NCI-H2081 (cell line): ENCODE data around the gene INPP5A.
"Not testable (repeated sequence)": the region's sequence is repeated elsewhere in the genome, so short reads cannot be mapped to it uniquely, and the experiment has no call there.

Experiments
- DNase-seq, 2 experiments: peaks; one replicate each; lab custom pipeline; 2025; lab: John Stamatoyannopoulos, UW

Gene INPP5A

DNA sequence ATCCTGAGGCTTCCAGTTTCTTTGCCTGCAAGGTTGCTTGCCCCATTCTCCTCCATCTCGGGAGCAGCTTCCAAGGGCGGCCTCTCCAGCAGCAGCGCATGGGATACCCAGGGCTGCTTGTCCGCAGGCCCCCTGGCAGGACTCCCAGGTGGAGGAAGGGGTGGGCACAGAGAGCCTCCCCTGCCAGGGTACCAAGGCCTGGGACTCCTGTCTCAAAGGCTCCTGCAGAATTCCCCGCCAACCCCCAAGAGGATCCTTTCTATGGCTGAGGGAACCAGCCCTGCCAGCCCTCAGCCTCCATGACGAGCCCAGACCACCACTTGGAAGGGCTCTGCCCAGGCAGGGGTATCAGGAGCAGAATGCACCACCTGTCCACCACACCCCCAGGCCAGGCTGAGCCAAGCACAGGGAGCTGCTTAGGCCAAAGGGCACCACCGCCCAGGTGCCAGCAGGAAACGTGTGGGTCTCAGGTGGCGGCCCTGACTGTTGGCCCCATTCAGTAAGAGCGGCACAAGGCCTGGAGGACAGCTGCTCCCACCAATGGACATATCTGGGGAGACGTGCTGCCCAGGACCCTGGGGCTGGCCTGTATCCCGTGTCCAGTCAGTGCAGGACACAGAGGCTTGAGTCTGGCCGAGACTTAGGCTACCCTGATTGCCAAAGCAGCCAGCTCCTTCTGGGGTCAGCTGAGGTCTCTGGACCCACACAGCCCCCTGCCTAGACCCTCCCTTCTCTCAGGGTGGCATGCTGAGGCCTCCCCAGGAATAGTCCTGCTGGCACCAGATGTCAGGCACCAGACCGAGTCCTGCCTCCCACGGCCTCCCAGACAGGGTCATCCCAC lies 33.8 kb upstream of the INPP5A start:
- DNase-seq = no peak

DNA sequence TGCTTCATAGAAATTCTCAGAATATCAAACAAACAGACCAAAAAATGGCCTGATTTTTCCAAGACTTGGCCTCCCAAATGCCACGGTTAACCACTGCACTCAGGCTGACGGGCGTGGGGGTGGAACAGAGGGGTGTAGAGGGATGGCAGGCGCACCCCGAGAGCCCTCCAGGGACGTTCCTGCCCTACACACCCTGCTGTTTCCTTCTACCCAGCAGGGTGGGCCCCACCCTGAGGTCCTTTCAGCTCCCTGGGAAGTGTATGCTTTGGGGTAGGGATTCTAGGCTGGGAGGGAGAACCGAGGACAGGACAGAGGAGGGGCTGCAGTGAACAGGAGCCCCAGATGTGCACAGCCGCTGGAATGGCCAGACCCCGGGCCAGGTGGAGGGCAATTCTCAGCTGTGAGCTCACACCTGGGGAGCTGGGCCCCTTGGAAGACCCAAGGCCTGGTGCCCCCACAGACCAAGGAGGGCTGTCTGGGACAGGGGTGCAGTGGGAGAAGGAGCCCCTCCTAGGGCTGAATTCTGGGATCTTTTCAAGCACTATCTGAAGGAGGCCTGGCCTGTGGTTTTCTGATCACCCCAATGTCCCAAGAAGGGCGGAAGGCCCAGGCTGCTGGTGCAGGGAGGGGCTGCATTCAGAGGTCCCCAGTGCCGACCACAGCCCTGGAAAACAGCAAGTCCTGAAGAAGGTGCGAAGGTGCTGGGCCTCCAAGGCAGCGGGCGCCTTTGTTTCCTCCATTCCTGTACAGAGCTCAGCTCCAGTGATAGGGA lies 32.9 kb upstream of the INPP5A start:
- DNase-seq = no peak

DNA sequence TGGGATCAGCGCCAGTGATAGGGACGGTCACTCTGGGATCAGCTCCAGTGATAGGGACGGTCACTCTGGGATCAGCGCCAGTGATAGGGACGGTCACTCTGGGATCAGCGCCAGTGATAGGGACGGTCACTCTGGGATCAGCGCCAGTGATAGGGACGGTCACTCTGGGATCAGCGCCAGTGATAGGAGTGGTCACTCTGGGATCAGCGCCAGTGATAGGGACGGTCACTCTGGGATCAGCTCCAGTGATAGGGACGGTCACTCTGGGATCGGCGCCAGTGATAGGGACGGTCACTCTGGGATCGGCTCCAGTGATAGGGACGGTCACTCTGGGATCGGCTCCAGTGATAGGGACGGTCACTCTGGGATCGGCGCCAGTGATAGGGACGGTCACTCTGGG lies 32.0 kb upstream of the INPP5A start:
- not testable (repeated sequence) for DNase-seq

DNA sequence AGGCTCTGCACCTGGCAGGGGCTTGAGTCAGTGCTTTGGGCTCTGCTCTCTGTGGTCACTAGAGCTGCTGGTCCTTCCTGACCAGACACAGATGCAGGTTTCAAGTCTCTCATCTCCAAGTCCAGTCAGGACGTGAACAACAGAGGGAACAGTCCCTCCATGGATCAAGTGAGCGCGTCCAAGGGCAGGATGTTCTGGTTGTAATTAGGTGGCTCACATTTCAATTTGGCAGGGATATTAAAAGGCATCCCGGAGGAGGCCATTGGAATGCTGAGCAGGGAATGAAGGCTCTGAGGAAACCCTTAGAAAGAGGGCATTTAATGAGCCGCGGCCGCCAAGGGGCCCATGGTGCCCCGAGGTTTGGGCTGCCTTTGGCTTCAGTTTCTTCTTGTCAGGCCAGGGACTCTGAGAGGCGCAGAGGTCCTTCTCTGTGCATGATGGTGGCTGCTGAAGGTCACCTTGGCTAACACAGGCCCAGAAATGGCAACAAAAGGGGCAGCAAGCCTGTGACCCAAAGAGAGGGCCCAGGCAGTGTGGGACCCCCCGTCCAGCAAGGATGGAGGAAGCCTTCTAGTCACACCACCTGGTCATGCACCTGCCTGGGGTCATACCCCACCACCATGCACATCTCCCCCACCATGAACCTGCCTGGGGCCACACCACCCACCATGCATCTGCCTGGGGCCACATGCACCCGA lies 30.7 kb upstream of the INPP5A start:
- DNase-seq = no peak

DNA sequence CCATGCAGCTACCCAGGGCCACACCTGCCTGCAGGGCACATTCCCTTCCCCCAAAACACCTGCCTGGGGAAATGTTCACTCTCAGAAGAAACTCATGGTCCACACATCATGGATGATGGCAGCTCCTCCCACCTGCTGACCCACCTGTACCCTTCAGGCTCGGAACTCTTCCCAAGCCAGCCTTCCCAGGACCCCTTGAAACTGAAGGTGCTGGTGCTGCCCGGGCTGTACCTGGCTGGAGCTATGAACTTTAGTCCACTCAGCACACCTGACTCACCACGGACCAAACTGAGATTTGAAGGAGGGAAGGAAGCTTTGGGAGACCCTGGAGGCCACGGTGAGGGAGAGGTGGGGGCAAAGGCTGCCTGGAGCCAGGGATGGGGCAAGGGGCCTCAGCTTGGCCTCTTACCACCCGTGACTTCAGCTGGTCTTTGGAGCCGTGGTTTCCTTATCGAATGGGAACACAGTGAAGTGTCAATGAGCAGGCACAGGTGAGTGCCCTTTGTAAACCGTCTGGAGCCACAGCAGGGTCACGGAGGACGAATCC lies 30.1 kb upstream of the INPP5A start:
- DNase-seq = no peak

DNA sequence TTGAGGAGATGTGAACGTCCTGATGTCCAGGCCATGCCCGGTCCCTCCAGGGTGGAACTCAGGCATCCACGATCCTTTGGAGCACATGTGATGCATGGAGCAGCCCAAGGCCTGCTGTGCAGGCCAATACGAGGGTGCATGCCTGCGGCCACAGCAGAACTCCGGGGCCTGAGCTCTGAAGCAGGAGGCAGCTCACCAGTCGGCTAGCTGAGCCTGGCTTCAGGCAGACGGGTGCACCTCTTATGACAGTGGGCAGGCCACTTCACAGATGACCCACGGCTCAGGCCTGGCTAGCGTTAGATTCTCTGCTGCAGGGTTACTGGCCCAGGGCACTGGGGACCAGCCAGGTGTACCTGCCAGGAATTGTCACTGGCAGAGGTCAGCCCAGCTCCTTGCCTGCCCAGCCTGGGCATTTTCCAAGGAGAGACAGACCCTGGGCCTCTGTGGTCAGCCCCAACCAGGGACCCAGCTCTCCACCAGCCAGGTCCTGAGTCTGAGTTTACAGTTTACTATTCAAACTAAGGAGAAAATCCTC lies 29.6 kb upstream of the INPP5A start:
- no peak for DNase-seq

DNA sequence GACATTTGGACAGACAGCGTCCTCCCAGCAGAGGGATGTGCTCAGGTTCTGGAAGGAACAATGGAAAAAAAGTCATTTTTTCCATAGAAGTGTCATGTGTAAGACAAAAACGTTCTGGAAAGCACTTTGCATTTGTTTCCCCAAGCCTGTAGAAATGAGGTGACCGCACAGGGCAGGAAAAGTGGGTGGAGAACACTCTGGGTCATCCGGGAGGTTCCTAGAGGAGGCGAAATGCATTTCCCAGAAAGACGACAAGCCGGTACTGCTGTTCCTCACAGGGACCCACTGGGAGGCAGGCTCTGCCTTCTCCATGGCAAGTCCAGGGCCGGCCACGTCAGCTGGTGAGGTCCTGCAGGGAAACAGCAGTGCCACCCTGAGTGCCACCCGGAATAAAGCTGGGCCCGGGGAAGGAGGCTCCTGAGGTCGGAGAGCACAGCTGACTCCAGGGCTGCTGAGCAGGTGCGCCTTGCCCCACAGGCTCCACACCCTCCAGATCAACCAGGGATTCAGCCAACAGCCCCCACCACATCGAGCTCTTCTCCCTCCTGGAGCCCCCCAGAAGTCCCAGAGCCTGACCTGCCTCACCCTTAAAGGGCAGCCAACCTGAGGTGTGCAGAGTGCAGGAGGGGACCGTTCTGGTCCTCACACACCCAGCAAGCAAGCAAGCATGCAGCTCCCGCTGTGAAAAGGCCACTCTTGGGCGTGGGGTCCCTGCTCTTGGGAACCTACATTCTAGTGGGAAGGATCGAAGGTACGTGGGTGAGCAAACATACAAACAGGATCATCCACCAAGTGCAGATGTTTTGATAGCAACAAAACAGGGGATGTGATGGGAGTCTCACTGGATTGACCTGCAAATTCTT lies 28.8 kb upstream of the INPP5A start:
- no peak for DNase-seq

DNA sequence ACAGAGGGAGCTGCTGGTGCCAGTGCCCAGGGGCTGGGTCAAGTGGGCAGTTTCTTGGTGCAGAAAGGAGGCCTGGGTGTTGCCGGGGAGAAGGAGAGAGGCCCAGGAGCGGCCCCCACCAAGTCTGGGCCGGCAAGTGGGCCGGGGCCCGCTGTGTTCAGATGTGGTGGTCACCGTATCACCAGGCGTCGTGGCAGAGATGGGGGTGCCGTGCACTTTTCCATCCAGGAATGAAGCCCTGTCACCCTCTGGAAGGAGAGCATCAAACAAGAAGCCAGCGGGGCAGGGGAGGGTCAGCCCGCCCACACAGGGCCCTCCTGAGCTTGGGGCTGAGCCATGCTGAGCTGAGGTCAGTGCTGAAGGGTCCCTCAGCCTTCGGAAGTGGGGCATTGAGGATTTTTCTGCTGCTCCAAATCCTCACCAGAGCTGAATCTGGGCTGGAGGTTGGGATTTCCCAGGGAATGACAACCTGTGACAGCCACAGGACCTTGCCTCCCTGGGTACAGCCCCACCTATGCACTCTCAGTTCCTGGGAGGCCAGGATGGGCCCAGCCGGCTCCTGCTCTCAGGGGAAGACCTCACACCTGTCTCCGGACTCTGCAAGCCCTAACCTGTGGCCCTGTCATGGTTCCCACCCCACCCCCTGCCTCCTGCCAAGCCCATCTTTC lies 27.9 kb upstream of the INPP5A start:
- no peak for DNase-seq

DNA sequence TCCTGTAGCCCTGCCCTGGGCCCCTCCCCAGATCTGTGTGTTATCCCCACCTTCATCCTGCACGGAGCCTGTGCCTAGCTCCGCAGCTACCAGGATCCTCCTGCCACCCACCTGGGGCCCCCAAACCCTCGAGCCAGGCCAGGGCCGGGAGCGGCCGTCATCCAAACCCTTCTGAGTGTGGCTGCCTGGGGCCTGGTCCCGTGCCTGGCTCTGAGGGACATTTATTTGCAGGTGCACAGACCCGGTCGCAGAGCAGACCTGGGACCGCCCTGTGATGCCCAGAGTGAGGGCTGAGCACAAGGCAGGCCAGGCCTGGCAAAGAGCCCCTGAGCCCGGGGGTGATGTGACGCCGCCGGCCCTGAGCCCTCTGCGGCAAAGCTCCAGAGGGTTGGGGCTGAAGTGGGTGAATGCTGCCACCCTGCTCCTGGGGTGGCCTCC lies 27.4 kb upstream of the INPP5A start:
- no peak for DNase-seq

DNA sequence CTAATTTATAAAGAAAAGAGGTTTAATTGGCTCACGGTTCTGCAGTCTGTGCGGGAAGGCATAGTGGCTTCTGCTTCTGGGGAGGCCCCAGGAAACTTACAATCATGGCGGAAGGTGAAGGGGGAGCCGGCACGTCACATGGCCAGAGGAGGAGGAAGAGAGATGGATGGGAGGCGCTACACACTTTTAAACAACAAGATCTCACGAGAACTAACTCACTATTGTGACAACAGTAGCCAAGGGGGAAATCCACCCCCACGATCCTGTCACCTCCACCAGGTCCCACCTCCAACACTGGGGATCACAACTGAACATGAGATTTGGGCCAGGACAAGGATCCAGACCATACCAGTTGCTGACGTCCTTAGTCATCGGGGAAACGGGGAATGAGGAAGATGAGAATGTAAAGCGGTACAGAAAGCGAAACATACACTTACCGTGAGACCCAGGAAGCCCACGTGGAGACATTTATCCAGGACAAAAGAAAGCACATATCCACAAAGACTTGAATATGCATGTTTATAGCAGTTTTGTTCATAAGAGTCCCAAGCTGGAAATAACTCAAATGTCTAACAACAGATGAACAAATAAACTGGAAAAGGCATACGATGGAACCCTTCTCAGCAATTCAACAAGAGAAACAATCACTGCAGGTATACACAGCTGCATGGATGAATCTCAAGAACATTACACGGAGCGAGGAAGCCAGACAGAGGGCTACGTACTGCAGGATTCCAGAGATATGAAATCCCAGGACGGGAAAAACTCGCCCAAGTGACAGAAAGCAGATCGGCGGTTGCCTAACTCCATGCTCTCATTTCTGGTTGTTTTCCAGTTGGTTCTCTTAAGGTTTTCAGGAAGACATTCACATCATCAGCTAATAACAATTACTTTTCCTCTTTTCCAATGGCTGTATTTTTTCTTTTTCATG lies 26.2 kb upstream of the INPP5A start:
- no peak for DNase-seq

DNA sequence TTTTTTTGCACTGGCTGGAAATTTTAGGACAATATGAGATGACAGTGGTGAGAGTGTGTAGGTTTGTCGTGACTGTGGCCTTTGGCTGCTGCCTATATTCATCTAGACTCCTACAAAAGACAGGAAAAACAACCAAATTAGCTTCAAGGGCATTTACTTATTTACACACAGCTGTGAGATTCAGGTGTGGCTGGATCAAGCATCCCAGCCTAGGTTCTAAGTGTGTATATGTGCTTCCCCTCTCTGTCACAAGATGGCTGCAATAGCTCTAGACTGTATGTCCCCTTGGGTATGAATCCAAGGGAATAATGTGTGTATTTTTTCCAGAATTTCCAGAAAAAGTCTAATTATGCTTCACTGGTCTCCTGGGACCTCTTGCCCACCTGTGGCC lies 25.5 kb upstream of the INPP5A start:
- no peak for DNase-seq

DNA sequence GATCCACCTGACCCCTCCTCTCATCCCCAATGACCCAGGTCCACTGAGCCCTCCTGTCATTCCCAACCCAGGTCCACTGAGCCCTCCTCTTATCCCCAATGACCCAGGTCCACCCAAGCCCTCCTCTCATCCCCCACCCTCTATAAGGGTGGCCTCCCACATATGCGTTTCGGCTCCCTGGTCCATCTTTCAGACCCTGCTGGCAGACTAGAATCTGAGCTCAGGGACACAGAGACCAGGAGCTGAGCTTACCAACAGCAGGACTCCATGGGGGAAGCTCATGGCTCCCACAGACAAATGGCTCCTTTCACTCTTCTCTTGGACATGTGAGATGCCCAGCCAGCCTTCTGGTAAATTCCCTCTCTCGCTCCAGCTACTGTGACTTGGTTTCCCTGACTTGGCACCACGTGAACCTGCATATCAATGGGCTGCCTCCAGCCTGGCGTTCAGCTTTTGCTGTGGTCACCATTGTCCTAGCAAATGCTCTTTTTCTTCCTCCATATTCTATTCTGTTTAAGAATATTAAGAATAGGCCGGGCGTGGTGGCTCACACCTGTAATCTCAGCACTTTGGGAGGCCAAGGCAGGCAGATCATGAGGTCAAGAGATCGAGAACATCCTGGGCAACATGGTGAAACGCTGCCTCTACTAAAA lies 24.8 kb upstream of the INPP5A start:
- no peak for DNase-seq

DNA sequence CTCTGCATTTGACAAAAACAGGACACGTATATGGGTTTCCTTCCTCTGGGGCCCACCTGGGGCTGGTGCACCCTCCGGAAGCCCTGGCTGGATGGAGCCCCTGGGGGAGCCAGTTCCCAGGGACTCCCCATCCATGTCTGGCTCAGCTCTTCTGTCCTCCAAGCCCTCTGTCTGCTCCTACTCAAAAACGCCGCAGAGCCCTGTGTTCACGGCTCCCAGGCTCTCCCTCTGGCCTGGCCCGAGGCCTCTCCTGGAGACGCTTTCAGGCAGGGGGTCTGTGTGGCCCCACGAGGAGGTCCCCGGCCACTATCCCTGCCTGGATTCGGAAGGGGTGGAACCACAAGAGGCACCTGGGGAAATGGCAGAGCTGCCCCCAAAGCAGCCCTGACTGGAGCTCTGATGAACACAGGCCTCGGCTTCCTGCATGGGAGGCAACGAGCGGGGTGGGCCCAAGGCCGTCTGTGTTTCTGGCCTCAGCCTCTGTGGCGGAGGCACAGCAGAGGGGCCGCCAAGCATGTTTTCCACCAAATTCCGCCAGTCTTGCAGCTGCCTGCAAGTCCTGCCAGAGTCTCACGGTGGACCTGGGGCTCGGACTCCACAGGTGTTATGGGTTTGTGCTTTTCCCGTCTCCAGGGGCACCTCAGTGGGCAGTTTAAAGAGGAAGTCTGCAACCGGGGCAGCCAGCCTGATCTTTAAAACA lies 22.6 kb upstream of the INPP5A start:
- DNase-seq = no peak

DNA sequence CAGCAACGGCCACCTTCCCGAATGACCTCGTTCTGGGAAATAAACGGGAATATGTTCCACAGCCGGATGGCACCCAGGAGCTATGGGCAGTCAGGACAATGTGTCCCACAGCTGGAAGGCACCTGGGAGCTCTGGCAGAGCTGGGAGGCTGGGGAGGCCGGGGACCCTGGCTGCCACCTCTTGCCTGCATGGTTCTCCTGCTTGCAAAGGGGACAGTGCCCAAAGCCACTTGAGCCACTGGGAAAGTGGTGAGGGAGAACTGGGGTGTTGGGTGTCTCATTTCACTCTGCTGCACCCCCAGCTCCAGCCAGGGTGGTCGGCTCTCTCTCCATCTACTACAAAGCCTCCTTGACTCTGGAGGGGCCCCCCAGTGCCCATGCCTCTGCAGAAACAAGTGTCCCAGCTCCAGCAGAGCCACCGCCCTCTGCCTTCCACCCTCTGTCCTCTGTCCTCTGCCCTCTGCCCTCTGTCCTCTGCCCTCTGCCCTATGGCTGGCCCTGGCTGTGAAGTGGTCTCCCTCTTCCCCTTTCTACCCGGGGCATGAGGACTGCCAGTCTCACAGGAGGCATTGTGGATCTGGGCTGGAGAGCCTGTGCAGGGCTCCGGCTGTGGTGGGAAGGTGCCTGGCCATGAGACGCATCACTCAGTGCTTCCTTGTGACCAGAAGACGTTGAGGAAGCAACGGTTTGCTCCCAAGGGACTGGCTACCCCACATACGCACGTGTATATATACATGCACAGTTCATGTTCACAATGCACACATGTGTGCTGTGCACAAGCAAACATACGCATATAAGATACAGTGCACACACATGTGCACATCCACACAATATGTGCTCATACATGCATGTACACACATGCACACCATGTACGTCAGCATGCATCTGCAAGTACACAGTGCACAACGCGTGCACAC lies 21.5 kb upstream of the INPP5A start:
- DNase-seq = no peak

DNA sequence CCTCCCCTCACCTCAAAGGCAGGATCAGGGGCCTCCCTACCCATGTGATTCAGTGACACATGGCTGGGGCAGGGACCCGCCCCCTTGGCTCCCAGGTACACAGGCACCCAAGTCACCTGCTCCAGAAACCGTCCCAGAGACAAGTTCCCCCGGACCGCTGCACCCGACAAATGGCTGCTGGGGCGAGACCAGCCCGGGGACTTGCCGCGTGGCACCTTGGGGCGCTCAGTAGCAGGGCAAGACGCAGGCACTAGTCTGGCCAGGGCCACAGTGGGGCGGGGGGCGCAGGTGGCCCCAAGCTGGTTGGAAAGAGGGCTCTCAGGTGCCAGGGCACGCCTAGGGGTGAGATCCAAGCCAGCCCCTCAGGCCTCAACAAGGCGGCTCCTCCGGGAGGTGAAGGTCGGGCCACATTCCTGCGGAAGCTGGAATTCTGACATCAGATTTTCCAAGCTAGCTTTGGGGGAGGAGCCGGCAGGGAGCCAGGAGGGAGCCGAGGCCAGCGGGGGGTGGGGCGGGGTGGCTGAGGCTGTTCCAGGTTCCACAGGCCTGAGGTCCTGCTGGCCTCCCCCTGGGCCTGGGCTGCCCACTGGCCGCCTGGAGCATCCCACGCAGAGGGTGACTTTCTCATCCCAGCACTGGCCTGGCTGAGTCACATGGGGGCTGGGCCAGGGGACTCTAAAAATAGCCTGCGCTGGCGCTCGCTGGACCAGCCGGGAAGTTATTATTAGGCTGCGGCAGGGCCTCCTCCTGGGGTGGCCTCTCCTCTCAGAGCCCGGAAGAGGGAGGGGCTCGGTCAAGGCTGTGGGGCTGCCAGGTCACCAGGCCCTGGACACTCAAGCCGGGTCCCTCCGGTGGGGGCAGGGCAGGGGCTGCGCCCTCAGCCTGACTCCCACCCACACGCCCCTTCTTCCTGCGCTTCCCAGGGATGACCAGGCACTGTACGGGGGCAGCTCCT lies 20.5 kb upstream of the INPP5A start:
- DNase-seq = no peak

DNA sequence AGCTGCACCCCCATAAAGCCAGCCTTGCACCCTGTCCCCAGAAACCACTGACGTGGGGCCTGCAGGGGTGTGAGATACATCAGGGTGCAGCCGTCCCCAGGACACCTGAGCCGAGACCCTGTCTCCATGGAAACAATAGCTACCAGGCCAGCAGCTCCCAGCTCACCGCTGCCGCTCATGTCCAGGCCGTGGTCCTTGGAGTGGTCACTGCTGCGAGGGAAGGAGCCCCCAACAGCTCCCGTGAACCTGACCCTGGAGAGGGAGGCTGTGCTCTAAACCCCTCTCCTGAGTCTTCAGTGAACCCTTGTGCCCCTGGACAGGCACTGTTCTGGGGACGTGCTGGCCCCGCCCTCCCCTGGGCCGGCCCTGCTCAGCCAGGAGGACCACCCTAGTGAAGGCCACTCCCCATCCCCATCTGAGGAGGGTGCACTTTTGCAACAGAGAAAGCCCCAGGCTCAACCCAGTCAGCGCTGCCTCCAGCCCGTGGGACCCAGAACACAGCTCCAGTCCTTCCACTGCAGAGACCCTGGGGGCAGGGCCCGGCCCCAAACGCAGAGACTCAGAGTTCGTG lies 19.6 kb upstream of the INPP5A start:
- no peak for DNase-seq
